Activated naive CD4-positive, alpha-beta T cell treated with anti-CD3 and anti-CD28 coated beads, Interleukin-2, amount 50 U/mL, for 24 hours (primary cell): ENCODE results near the gene DUS2.
A peak's percentile ranks its signal among the peaks of the same experiment; 100 is the strongest.

Source experiments
- H3K27ac Mint-ChIP-seq: one replicate; pipeline ENCODE4 v1.8.0; 2021; ENCODE audit warnings: mild to moderate bottlenecking, mixed read lengths
- H3K27me3 Mint-ChIP-seq: one replicate; pipeline ENCODE4 v1.8.0; 2021; ENCODE audit warnings: mixed read lengths
- H3K36me3 Mint-ChIP-seq: one replicate; pipeline ENCODE4 v1.8.0; 2021; ENCODE audit warnings: mixed read lengths
- H3K4me1 Mint-ChIP-seq: one replicate; pipeline ENCODE4 v1.8.0; 2021; ENCODE audit warnings: mixed read lengths
- H3K4me3 Mint-ChIP-seq: one replicate; pipeline ENCODE4 v1.8.0; 2021; ENCODE audit warnings: mild to moderate bottlenecking, mixed read lengths
- H3K9me3 Mint-ChIP-seq: one replicate; pipeline ENCODE4 v1.8.0; 2021; ENCODE audit warnings: mixed read lengths

DUS2 gene

DNA sequence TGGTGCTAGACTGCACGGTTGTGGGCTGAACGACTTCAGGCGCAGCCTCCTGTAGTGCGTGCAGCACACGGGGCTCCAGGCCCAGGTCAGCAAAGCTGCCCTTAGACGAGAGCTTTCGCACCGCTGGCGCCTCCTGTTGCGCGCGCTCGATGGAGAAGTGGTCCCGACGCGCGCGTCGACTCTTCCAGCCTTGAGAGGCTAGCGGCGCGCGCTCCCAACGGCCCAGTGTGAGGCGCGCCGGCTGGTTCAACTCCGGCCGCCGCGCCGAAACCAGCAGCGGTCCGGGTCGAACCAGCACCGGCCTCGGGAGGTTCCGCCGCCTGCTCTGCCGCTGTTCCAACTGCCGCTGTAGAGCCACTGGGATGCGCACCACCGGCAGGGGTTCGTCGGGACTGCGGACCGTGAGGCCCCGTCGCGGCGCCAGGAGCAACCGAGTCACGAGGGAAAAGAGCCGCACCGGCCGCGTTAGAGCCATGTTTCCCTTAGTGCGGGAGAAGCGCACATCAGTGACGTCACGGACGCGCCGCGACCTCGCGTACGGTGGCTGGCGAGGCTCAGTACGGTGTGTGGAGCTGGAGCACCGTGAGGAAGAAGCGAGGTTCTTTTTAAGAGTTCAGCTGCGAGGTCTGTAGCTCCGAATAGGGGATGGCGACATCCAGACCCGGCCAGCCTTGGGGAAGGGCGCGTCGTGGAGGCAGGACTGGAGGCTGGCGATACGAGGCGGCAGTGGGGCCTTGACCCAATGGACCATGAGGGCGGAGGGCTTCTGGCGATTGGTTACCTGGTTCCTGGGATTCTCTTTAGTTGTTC, at the start of gene DUS2, which contains the start of gene DDX28:
Gene DUS2, plus strand, starts transcription at position 557 of the 810 bp plus-strand sequence. CDS start 14,740 bp downstream, outside the sequence.
Gene DDX28, minus strand, starts transcription at position 505 of the 810 bp plus-strand sequence. Its CDS starts 30 bp downstream, at position 475.
- Mint-ChIP-seq H3K27ac (peak within 1 kb of the TSS; percentile 100), H3K4me3 (peak within 1 kb of the TSS; percentile 100), H3K36me3 (peaks cover 11% of the 10 kb centered on the region), H3K27me3 (no peaks in the 10 kb centered on the region), H3K9me3 (no peaks in the 10 kb centered on the region), H3K4me1 (peaks cover 32% of the 10 kb centered on the region)

GRCh38 chr16:67975321-67976105, 47.6 kb upstream of the DUS2 start:
- no peak overlapping the region for H3K27ac Mint-ChIP-seq
- H3K4me1 Mint-ChIP-seq: no peaks in the 10 kb centered on the region
- H3K9me3 Mint-ChIP-seq: no peaks in the 10 kb centered on the region
- no peaks in the 10 kb centered on the region for H3K27me3 Mint-ChIP-seq
- no peaks in the 10 kb centered on the region for H3K36me3 Mint-ChIP-seq
- H3K4me3 Mint-ChIP-seq: no peak overlapping the region

DNA sequence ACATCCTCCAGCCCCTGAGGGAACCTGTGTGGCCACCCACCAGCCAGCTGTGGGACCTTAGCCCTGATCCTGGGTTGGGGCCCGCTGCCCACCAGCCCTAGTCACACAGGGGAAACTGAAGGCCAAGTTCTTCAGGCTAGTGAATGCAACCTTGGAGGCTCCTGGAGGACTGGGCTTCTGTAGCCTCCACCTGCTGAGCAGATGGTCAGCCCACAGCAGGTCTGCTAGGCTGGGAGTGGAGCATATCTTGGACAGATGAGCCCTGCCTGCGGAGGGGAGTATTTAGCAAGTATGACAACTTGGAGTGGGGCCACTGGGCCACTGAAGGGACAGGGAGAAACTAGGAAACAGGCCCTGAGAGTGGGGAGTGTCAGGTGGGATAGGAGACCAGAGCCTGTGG, 46.9 kb upstream of the DUS2 start:
- Mint-ChIP-seq H3K4me3 (no peak overlapping the region), H3K27me3 (no peaks in the 10 kb centered on the region), H3K36me3 (no peaks in the 10 kb centered on the region), H3K9me3 (no peaks in the 10 kb centered on the region), H3K27ac (no peak overlapping the region), H3K4me1 (no peaks in the 10 kb centered on the region)

DNA sequence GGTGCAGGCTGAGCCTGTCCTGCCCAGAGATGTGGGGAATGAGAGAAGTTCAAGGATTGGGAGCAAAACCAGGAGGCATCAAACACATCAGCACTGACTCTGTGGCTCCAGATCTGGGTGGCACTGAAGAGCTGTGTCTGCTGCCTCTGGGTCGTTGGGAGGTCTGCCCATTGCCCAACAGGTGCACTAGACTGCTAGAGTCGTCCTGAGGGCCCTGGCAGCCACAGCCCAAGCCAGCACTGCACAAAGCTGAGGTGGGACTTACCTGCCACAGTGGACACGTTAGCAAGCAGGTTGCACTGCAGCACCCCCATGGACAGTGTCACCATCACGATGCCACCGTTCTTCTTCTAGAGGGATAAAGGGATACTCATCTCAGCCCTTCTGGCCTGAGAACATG, 46.1 kb upstream of the DUS2 start:
- no peaks in the 10 kb centered on the region for H3K36me3 Mint-ChIP-seq
- H3K4me1 Mint-ChIP-seq: no peaks in the 10 kb centered on the region
- no peak overlapping the region for H3K4me3 Mint-ChIP-seq
- H3K27me3 Mint-ChIP-seq: no peaks in the 10 kb centered on the region
- H3K27ac Mint-ChIP-seq: no peak overlapping the region
- no peaks in the 10 kb centered on the region for H3K9me3 Mint-ChIP-seq

DNA sequence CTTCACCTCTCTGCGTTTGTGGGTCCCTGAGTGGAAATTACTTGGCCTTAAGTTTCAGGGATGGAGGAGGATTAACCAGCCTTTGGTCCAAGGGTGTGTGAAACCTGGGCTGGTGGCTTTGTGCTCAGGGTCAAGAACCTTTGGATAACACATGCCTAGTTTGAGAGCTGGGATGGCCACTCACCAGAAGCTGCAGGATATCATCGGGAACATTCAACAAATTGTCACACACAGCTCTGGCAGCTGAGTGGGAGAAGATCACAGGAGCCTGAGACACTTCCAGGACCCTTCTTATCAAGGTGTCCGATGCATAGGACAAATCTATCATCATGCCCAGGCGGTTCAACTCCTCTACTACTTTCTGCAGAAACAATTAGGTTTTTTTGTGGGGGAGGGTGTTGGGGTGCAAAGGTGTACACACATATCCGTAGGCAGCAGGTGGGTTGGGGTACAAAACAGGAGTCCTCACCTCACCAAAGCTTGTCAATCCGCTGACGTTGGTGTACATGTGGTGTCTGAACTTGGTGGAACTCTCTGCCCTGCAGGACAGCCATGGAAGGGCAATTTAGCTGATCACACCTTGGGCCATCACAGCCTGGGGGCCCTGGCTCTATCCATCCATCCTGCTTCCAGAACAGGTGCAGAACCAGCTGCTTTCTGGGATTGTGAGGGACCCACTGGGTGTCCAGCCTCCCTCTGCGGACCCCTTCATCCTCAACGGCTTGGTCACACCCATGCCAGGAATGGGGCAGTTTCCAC, 45.4 kb upstream of the DUS2 start:
- Mint-ChIP-seq H3K27ac (no peak overlapping the region), H3K4me1 (no peaks in the 10 kb centered on the region), H3K9me3 (no peaks in the 10 kb centered on the region), H3K27me3 (no peaks in the 10 kb centered on the region), H3K36me3 (no peaks in the 10 kb centered on the region), H3K4me3 (no peak overlapping the region)

GRCh38 chr16:67979955-67980678, 43.0 kb upstream of the DUS2 start, which contains the start of gene DPEP3:
TSS of gene DPEP3 (minus strand) at chr16:67980499. CDS start at chr16:67980380, 119 bp downstream.
- Mint-ChIP-seq H3K36me3 (no peaks in the 10 kb centered on the region), H3K4me3 (no peak within 1 kb of the TSS), H3K9me3 (no peaks in the 10 kb centered on the region), H3K27me3 (no peaks in the 10 kb centered on the region), H3K4me1 (peaks cover 19% of the 10 kb centered on the region), H3K27ac (no peak within 1 kb of the TSS)

GRCh38 chr16:67982011-67982696, 40.9 kb upstream of the DUS2 start:
- peaks cover 20% of the 10 kb centered on the region for H3K4me1 Mint-ChIP-seq
- no peak overlapping the region for H3K4me3 Mint-ChIP-seq
- H3K27ac Mint-ChIP-seq: no peak overlapping the region
- H3K27me3 Mint-ChIP-seq: no peaks in the 10 kb centered on the region
- no peaks in the 10 kb centered on the region for H3K9me3 Mint-ChIP-seq
- no peaks in the 10 kb centered on the region for H3K36me3 Mint-ChIP-seq

GRCh38 chr16:67986949-67987348, 36.1 kb upstream of the DUS2 start:
- peaks cover 27% of the 10 kb centered on the region for H3K4me1 Mint-ChIP-seq
- H3K4me3 Mint-ChIP-seq: no peak overlapping the region
- no peak overlapping the region for H3K27ac Mint-ChIP-seq
- no peaks in the 10 kb centered on the region for H3K36me3 Mint-ChIP-seq
- H3K9me3 Mint-ChIP-seq: no peaks in the 10 kb centered on the region
- no peaks in the 10 kb centered on the region for H3K27me3 Mint-ChIP-seq

DNA sequence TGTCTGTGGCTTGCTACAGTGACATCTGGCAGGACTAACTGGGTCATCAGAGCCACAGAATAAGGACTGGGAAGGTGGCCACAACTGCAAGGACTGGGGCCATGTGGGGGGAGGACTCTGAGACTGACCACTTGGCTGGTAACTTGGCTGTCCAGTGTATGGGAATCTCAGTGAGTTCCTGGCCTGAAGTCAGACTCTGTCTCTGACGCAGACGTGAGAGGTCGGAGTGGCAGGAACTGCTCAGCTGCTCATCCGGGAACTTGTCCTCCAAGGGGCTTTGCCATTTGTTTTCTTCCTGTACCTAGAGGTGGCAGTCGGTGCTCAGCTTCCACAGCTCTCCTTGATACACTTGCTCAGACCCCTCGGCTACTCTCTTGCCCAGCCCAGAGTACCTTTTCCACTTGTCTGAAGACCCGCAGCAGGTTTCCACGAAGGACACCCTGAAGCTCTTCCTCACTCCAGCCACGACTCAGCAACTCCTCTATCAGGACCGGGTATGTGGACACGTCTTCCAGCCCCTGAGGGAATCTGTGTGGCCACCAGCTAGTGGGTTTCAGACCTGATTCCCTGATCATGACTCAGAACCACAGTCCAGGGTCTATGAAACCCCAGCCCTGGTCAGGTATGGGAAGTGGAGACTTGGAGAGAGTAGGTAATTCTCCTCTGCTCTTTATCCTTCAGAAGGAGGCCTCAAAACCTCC, 35.5 kb upstream of the DUS2 start:
- Mint-ChIP-seq H3K27ac (peak overlapping the region; percentile 88), H3K27me3 (no peaks in the 10 kb centered on the region), H3K36me3 (no peaks in the 10 kb centered on the region), H3K4me1 (peaks cover 31% of the 10 kb centered on the region), H3K9me3 (no peaks in the 10 kb centered on the region), H3K4me3 (no peak overlapping the region)

GRCh38 chr16:67988675-67989074, 34.4 kb upstream of the DUS2 start:
- no peaks in the 10 kb centered on the region for H3K9me3 Mint-ChIP-seq
- peak overlapping the region; percentile 89 for H3K27ac Mint-ChIP-seq
- peaks cover 27% of the 10 kb centered on the region for H3K4me1 Mint-ChIP-seq
- H3K27me3 Mint-ChIP-seq: no peaks in the 10 kb centered on the region
- H3K36me3 Mint-ChIP-seq: no peaks in the 10 kb centered on the region
- no peak overlapping the region for H3K4me3 Mint-ChIP-seq

- no peak overlapping the region for H3K4me3 Mint-ChIP-seq
- H3K27ac Mint-ChIP-seq: peak overlapping the region; percentile 12
- peaks cover 26% of the 10 kb centered on the region for H3K4me1 Mint-ChIP-seq
Observed at GRCh38 chr16:67989322-67990017, 33.6 kb upstream of the DUS2 start.

GRCh38 chr16:67990018-67990386, 33.1 kb upstream of the DUS2 start:
- no peak overlapping the region for H3K4me3 Mint-ChIP-seq
- no peaks in the 10 kb centered on the region for H3K36me3 Mint-ChIP-seq
- H3K27ac Mint-ChIP-seq: no peak overlapping the region
- peaks cover 26% of the 10 kb centered on the region for H3K4me1 Mint-ChIP-seq
- H3K9me3 Mint-ChIP-seq: no peaks in the 10 kb centered on the region
- H3K27me3 Mint-ChIP-seq: no peaks in the 10 kb centered on the region

More at GRCh38 chr16:67989322-67990017, 33.6 kb upstream of the DUS2 start:
- Mint-ChIP-seq H3K9me3 (no peaks in the 10 kb centered on the region), H3K36me3 (no peaks in the 10 kb centered on the region), H3K27me3 (no peaks in the 10 kb centered on the region)

DNA sequence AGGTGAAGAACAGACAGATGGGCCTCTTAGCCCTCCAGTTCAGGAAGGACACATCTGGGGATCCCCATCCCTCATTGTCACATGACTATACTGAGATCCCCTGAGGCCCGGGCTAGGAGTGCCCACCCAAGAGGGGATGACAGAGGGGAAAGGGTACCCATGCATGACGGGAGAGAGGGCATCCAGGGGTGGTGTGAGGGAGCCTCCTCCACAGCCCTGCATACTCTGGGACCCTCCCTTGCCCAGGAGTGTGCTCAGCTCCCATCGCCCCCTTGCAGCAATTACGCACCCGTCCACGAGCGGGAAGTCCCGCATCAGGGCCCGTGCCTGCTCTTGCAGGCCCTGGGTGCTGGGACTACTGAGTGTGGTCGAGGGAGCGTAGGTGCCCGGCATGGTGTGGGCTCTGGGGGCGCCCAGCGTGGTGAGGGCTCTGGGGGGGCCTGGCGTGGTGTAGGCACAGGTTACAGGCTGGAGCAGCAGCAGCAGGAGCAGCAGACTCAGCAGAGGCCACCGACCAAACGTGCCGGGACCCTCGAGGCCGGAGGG, 30.4 kb upstream of the DUS2 start:
- no peaks in the 10 kb centered on the region for H3K9me3 Mint-ChIP-seq
- H3K27me3 Mint-ChIP-seq: no peaks in the 10 kb centered on the region
- peak overlapping the region; percentile 30 for H3K27ac Mint-ChIP-seq
- H3K4me3 Mint-ChIP-seq: no peak overlapping the region
- peaks cover 44% of the 10 kb centered on the region for H3K4me1 Mint-ChIP-seq
- peaks cover 2% of the 10 kb centered on the region for H3K36me3 Mint-ChIP-seq
